ENCODE data around the gene DENND4A. TPM values are rescaled to one million over a fixed set of nuclear protein-coding genes. Genes with fewer than 3 reads are reported as not detected.

Gene DENND4A
- total and polyA plus RNA-seq, 9 of the 15 experiments (the other 6 are each of a cell fraction or from before 2014, with no cell fraction given), result 6.8 to 32.3 (median 19.9) TPM

- TF ChIP-seq FOXP4 (CRISPR knock-in tag; IDR thresholded peaks at IDR 0.05; ENCODE audit: borderline replicate concordance), result peak; percentile 46; the same call in 1 of the 2 replicates
- no peak for TF ChIP-seq TCF7L2 (IDR thresholded peaks at IDR 0.05; ENCODE audit: low read depth, low read length)
- peak; percentile 54; the same call in 1 of the 2 replicates for TF ChIP-seq SMAD4 (CRISPR knock-in tag; conservative IDR thresholded peaks at IDR 0.05)
- no peak for TF ChIP-seq MCM5 (IDR thresholded peaks at IDR 0.05; ENCODE audit: low read depth)
- no peak for TF ChIP-seq CBX8 (IDR thresholded peaks at IDR 0.05; ENCODE audit: borderline replicate concordance, extremely low read depth, low read depth, low read length, poor library complexity, severe bottlenecking)
- TF ChIP-seq DACH1 (IDR thresholded peaks at IDR 0.05; ENCODE audit: partially characterized antibody), result no peak
- TF ChIP-seq ZBTB33 (CRISPR knock-in tag; IDR thresholded peaks at IDR 0.05), result no peak
- 0 out of 2 replicates have a peak, but pooled peaks have one; percentile 59 for TF ChIP-seq STAT6 (CRISPR knock-in tag; IDR thresholded peaks at IDR 0.05)
- TF ChIP-seq ZNF75A (CRISPR knock-in tag; IDR thresholded peaks at IDR 0.05), result no peak
- TF ChIP-seq CBFA2T2 (conservative IDR thresholded peaks at IDR 0.05), result no peak
- no peak for TF ChIP-seq BMI1 (IDR thresholded peaks at IDR 0.05; ENCODE audit: low read length)
- peak; percentile 19; the same call in 1 of the 2 replicates for TF ChIP-seq ARID3A (IDR thresholded peaks at IDR 0.05; ENCODE audit: borderline replicate concordance, low read depth, low read length)
Measured at GRCh38 chr15:65792138-65792987, at the start of gene DENND4A (continued).
